HG03354 (cell line): ENCODE data around the gene FAM13B.
A peak's percentile ranks its signal among the peaks of the same experiment; 100 is the strongest.

ENCODE experiments used
- ATAC-seq: cut with Tn5 transposase; IDR thresholded peaks from one replicate; pipeline ENCODE4 v1.9.1; 2021; ENCODE audit warnings: mild to moderate bottlenecking; ENCODE audit not compliant: unreplicated experiment, poor library complexity, severe bottlenecking

FAM13B gene

DNA sequence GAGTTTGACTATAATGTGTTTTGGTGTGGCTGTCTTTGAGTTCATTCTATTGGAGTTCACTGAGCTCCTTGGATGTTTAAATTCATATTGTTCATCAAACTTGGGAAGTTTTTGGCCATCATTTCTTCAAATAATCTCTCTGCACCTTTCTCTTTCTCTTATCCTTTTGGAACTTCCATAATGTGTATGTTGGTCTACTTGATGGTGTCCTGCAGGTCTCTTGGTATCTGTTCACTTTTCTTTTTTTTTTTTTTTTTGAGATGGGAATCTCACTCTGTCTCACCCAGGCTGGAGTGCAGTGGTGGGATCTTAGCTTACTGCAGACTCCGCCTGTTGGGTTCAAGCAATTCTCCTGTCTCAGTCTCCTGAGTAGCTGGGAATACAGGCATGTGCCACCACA lies 116.0 kb downstream of the FAM13B start:
- ATAC-seq, result no peak

GRCh38 chr5:137914758-137915157 lies 118.1 kb downstream of the FAM13B start:
- ATAC-seq, result no peak

- ATAC-seq, result no peak
Observed at GRCh38 chr5:137902408-137903133, 130.3 kb downstream of the FAM13B start.

GRCh38 chr5:137901011-137901817 lies 131.7 kb downstream of the FAM13B start:
- no peak for ATAC-seq

DNA sequence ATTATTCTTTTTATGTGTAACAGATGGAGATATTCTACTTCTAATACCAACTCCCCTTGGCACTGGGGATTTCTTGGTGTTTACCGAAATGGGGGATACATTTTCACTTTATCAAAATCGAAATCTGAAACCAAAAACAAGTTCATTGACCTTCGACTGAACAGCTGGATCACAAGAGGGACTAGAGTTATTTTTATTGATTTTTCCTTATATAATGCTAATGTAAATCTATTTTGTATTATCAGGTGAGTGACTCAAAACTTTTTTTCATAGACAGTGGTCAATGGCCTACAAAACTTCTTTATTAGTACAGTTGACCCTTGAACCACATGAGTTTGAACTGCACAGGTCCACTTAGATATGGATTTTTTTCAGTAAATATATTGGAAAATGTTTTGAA lies 133.4 kb downstream of the FAM13B start:
- no peak for ATAC-seq

- ATAC-seq, result no peak
Observed at GRCh38 chr5:137896560-137896959, 136.3 kb downstream of the FAM13B start.

- no peak for ATAC-seq
Observed at GRCh38 chr5:137894586-137894985, 138.3 kb downstream of the FAM13B start.

GRCh38 chr5:137891849-137892248 lies 141.0 kb downstream of the FAM13B start:
- ATAC-seq, result no peak

- no peak for ATAC-seq
Observed at GRCh38 chr5:137890845-137891244, 142.0 kb downstream of the FAM13B start.

DNA sequence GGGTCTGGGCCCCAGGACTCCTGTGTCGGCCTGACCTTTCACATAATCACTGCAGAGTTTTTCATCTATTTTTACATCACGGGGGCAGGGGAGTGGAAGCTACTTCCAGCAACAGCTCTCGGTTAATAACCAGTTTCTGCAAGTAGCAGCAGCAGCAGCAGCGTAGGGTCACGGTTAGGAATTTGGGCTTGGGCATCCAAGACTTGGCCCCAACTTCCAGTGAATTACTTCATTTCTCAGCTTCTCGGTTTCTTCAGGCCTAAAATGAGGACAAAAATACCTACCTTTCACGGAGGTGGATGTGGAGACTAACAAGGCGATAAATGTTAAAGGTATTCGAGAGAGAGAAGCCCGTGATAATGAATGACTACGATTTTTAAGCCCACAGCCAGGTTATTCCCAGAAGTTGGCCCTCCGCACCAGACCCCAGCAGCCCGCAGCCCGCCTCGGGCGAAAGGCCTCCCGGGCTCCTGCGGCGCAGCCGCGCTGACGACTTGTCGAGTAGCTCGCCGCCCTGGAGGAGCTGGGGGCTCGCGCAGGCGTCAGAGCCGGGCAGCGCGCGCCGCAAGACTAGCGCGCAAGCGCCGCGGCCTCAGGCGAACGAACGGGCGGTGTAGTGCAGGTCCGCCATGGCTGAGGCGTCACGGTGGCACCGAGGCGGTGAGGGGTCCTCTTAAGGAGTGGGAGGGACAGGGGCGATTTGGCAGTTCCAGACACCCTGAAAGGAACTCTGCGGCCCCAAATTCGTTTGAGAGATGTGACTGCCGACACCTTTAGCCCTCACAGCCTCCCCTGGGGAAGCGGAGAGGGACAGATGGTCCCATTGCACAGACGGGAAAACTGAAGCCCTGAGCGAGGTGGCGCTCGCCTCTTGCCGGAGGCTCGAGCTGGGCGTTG lies 143.8 kb downstream of the FAM13B start, which contains the start of gene PKD2L2:
TSS of gene PKD2L2 (plus strand) at position 595 of the 897 bp plus-strand sequence. CDS start at position 630, 35 bp downstream.
- ATAC-seq, result peak; percentile 94

- no peak for ATAC-seq
Observed at GRCh38 chr5:137888466-137888862, 144.4 kb downstream of the FAM13B start.
